Keratinocyte (primary cell): ENCODE data around the gene HOMER3. TPM values are rescaled to one million over a fixed set of nuclear protein-coding genes. Genes with fewer than 3 reads are reported as not detected.
A peak's percentile ranks its signal among the peaks of the same experiment; 100 is the strongest.

Experiments used
- DNase-seq: peaks from one replicate; pipeline ENCODE4 v3.0.0-alpha.2; 2011; ENCODE audit warnings: low read depth, missing footprints, low spot score
- FAIRE-seq: peaks from 2 replicates; lab custom pipeline; 2011; peaks lifted over from hg19 to GRCh38; lab: Jason Lieb, UNC
- H2AFZ ChIP-seq: 2 replicates; pipeline ENCODE4 v1.6.0; 2012; ENCODE audit warnings: low read length, control low read depth, inconsistent platforms; ENCODE audit not compliant: control insufficient read depth
- H3K27ac ChIP-seq: 2 replicates; pipeline ENCODE4 v1.5.1; 2011; ENCODE audit warnings: low read length; ENCODE audit not compliant: control insufficient read depth, insufficient read depth
- H3K27me3 ChIP-seq: 3 replicates; pipeline ENCODE4 v1.6.0; 2011; ENCODE audit warnings: low read length; ENCODE audit not compliant: control insufficient read depth, insufficient read depth; ENCODE audit errors: extremely low read depth
- H3K36me3 ChIP-seq, 2 experiments: 2 replicates in 1 of 2; 3 replicates in 1 of 2; pipeline ENCODE4 v1.5.1; 2011; ENCODE audit warnings: low read length in 2 of 2, mild to moderate bottlenecking in 1 of 2; ENCODE audit not compliant: control insufficient read depth in 2 of 2, insufficient read depth in 2 of 2; ENCODE audit errors: extremely low read depth in 1 of 2
- H3K4me1 ChIP-seq: 3 replicates; pipeline ENCODE4 v1.5.1; 2011; ENCODE audit warnings: low read length; ENCODE audit not compliant: control insufficient read depth, insufficient read depth; ENCODE audit errors: extremely low read depth
- H3K4me2 ChIP-seq: 3 replicates; pipeline ENCODE4 v1.6.0; 2011; ENCODE audit warnings: low read depth, low read length; ENCODE audit not compliant: control insufficient read depth, insufficient read depth; ENCODE audit errors: extremely low read depth
- H3K4me3 ChIP-seq, 3 experiments: fragments of 200-600 bp in 1 of 3; sonication (generic) in 1 of 3; 2 replicates in 2 of 3; 3 replicates in 1 of 3; pipeline ENCODE4 v1.5.1; 2011 to 2016; ENCODE audit warnings: low read length in 3 of 3, mild to moderate bottlenecking in 3 of 3, control low read depth in 2 of 3, inconsistent platforms in 1 of 3, low read depth in 1 of 3, mixed read lengths in 1 of 3, mixed run types in 1 of 3, moderate library complexity in 1 of 3; ENCODE audit not compliant: control insufficient read depth in 2 of 3, insufficient read depth in 2 of 3; ENCODE audit errors: extremely low read depth in 1 of 3
- H3K79me2 ChIP-seq: 2 replicates; pipeline ENCODE4 v1.6.0; 2012; ENCODE audit warnings: low read length; ENCODE audit not compliant: control insufficient read depth, insufficient read depth
- H3K9ac ChIP-seq: 3 replicates; pipeline ENCODE4 v1.6.0; 2011; ENCODE audit warnings: low read length; ENCODE audit not compliant: control insufficient read depth, insufficient read depth; ENCODE audit errors: extremely low read depth
- H3K9me1 ChIP-seq: 3 replicates; pipeline ENCODE4 v1.6.0; 2011; ENCODE audit warnings: low read length; ENCODE audit not compliant: control insufficient read depth, insufficient read depth; ENCODE audit errors: extremely low read depth
- H3K9me3 ChIP-seq: 2 replicates; pipeline ENCODE4 v1.5.1; 2012; ENCODE audit warnings: low read depth, low read length; ENCODE audit not compliant: control insufficient read depth
- H4K20me1 ChIP-seq: 3 replicates; pipeline ENCODE4 v1.6.0; 2011; ENCODE audit warnings: low read length; ENCODE audit not compliant: control insufficient read depth, insufficient read depth; ENCODE audit errors: extremely low read depth
- EZH2 ChIP-seq: IDR thresholded peaks from one replicate; pipeline ENCODE4 v1.6.1; 2012; ENCODE audit warnings: inconsistent platforms, mild to moderate bottlenecking, low read length, moderate library complexity
- dilution Hi-C: fragments of 300-500 bp; cut with MboI; formaldehyde crosslinking; loops from one replicate; pipeline ENCODE4 v1.7.0; 2020; ENCODE audit warnings: low sequenced_read_pairs; ENCODE audit not compliant: extremely low pct_ligation_motif_present
- polyA plus RNA-seq, 5 experiments: library from polyadenylated mRNA; depleted of rRNA in 3 of 5; stranded (reverse) in 3 of 5; stranded (forward) in 1 of 5; unstranded in 1 of 5; fragments of >200 nt; gene quantifications; 1 replicate in 1 of 5; 2 replicates in 3 of 5; 3 replicates in 1 of 5; pipeline versions ENCODE4 v1.2.1 to v1.2.3, GENCODE V29; 2011 to 2012; ENCODE audit warnings: missing spikeins in 2 of 5, low read depth in 1 of 5, low replicate concordance in 1 of 5
- TF ChIP-seq, protein P1 (sequence below), 3 experiments: IDR thresholded peaks in 1 of 3; conservative IDR thresholded peaks in 1 of 3; optimal IDR thresholded peaks in 1 of 3; 2 replicates in 2 of 3; 3 replicates in 1 of 3; pipeline versions ENCODE3 to v1.5.1; 2011; ENCODE audit warnings: low read length in 3 of 3, mild to moderate bottlenecking in 3 of 3, moderate library complexity in 2 of 3, control low read depth in 1 of 3, inconsistent platforms in 1 of 3; ENCODE audit not compliant: insufficient read depth in 2 of 3; ENCODE audit errors: extremely low read depth in 1 of 3

Gene HOMER3
- polyA plus RNA-seq, 1 donor (not counting 4 experiments of a cell fraction or from before 2014, with no cell fraction given) = 119 TPM

- Histone ChIP-seq H3K9me3 (no peaks in the 10 kb centered on the region), H3K79me2 (peaks cover 65% of the 10 kb centered on the region), H3K9me1 (no peaks in the 10 kb centered on the region), H2AFZ (no peak overlapping the region), H3K27me3 (no peaks in the 10 kb centered on the region), H3K4me1 (peaks cover 11% of the 10 kb centered on the region), H3K36me3 (peaks cover 15 to 18% of the 10 kb centered on the region in 2 experiments), H3K27ac (no peak overlapping the region), H3K9ac (no peak overlapping the region), H4K20me1 (no peaks in the 10 kb centered on the region), H3K4me3 (no peak overlapping the region), H3K4me2 (no peak overlapping the region)
- dilution Hi-C loops = no loop called here
- TF ChIP-seq, protein P1, sequence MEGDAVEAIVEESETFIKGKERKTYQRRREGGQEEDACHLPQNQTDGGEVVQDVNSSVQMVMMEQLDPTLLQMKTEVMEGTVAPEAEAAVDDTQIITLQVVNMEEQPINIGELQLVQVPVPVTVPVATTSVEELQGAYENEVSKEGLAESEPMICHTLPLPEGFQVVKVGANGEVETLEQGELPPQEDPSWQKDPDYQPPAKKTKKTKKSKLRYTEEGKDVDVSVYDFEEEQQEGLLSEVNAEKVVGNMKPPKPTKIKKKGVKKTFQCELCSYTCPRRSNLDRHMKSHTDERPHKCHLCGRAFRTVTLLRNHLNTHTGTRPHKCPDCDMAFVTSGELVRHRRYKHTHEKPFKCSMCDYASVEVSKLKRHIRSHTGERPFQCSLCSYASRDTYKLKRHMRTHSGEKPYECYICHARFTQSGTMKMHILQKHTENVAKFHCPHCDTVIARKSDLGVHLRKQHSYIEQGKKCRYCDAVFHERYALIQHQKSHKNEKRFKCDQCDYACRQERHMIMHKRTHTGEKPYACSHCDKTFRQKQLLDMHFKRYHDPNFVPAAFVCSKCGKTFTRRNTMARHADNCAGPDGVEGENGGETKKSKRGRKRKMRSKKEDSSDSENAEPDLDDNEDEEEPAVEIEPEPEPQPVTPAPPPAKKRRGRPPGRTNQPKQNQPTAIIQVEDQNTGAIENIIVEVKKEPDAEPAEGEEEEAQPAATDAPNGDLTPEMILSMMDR (optimal IDR thresholded peaks at IDR 0.05 in 1 of 3, IDR thresholded peaks at IDR 0.05 in 1 of 3, conservative IDR thresholded peaks at IDR 0.05 in 1 of 3; ENCODE audit: extremely low read depth in 1 of 3, insufficient read depth in 2 of 3, low read length in 3 of 3) = peak; percentile 46 to 65 (median 47)
- no peak for TF ChIP-seq EZH2
- DNase-seq (no peak), FAIRE-seq (no peak)
Measured at GRCh38 chr19:18915639-18916038, 25.4 kb downstream of the HOMER3 start.

DNA sequence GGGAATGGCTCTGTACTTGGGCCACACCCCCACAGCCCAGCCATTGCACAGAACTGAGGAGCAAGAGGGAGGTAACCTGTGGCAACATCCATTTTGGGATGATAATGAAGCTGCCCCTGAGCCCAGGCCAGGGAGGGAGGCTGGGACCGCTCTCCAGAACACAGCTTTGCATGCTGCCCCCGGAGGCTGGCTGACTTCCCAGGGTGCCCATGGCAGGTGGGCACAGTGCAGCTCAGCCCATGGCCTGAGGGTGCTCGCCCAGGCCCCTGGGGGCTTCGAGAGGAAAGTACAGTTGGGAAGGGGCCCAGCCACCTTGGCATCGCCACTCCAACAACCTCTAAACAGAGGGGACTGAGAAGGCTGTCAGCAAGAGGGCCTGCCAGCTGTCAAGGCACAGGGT, 27.6 kb downstream of the HOMER3 start:
- peaks cover 21 to 31% of the 10 kb centered on the region in 2 experiments for H3K36me3 ChIP-seq
- TF ChIP-seq EZH2 = no peak
- TF ChIP-seq, protein P1 (optimal IDR thresholded peaks at IDR 0.05 in 1 of 3, IDR thresholded peaks at IDR 0.05 in 1 of 3, conservative IDR thresholded peaks at IDR 0.05 in 1 of 3; ENCODE audit: extremely low read depth in 1 of 3, insufficient read depth in 2 of 3, low read length in 3 of 3) = no peak

More for the DNA sequence above, 27.6 kb downstream of the HOMER3 start:
- dilution Hi-C loops = no loop called here
- Histone ChIP-seq H3K79me2 (peaks cover 47% of the 10 kb centered on the region), H3K9me1 (no peaks in the 10 kb centered on the region), H3K27me3 (no peaks in the 10 kb centered on the region), H3K4me1 (peaks cover 5% of the 10 kb centered on the region), H3K9ac (no peak overlapping the region), H3K9me3 (no peaks in the 10 kb centered on the region), H3K4me3 (no peak overlapping the region), H4K20me1 (no peaks in the 10 kb centered on the region), H2AFZ (no peak overlapping the region), H3K27ac (no peak overlapping the region), H3K4me2 (no peak overlapping the region)
- no peak for DNase-seq
- no peak for FAIRE-seq
